ENCODE results near the gene RGCC. TPM values are rescaled to one million over a fixed set of nuclear protein-coding genes. Genes with fewer than 3 reads are reported as not detected.
A peak's percentile ranks its signal among the peaks of the same experiment; 100 is the strongest.

RGCC gene
- polyA plus RNA-seq, 1 of the 3 experiments (the other 2 are of a cell fraction), result 0.05 TPM

- peaks cover 44% of the 10 kb centered on the region for H3K27me3 ChIP-seq (ENCODE audit: insufficient read depth)
- H3K27ac ChIP-seq (ENCODE audit: low read depth in 2 of 2, low read length in 1 of 2), result no peak overlapping the region
- WGBS (ENCODE audit: low lambda C conversion rate), result 15% methylated on average over 19 of the region's 50 CpGs
- no peaks in the 10 kb centered on the region for H3K9me2 ChIP-seq
- no peaks in the 10 kb centered on the region for H3F3A ChIP-seq (replicated peaks; ENCODE audit: insufficient read depth)
- ChIA-PET POLR2A (no interaction called here), CTCF (interaction anchor here (0.6 to 2.4 kb wide), 3 partner anchors 11 to 34 kb away, joined by 3 to 10 read pairs (median 3); no protein-coding TSS in a partner anchor)
- no peaks in the 10 kb centered on the region for H3K79me2 ChIP-seq (ENCODE audit: insufficient read depth)
- no peaks in the 10 kb centered on the region for H3K36me3 ChIP-seq (replicated peaks in 1 of 2; ENCODE audit: control insufficient read depth in 1 of 2, insufficient read depth in 2 of 2, low read length in 1 of 2)
- peak; percentile 56 for DNase-seq
- H4K20me1 ChIP-seq (ENCODE audit: insufficient read depth), result no peaks in the 10 kb centered on the region
- peaks cover 5 to 19% of the 10 kb centered on the region in 2 experiments; a peak in 2 of 4 replicates for H3K4me1 ChIP-seq (ENCODE audit: control insufficient read depth in 1 of 2, insufficient read depth in 2 of 2, low read depth in 1 of 2, low read length in 1 of 2)
- no peak overlapping the region; the same call in 1 of the 2 replicates for H2AFZ ChIP-seq (ENCODE audit: low read depth)
- peak overlapping the region; percentile 94 for H3K4me2 ChIP-seq
- H3K9me3 ChIP-seq, result no peaks in the 10 kb centered on the region
- H3K9ac ChIP-seq, result no peak overlapping the region
- TF ChIP-seq SMC3 (IDR thresholded peaks at IDR 0.05; ENCODE audit: low read depth, low read length), result no peak
- no peak for TF ChIP-seq RAD21 (IDR thresholded peaks at IDR 0.05; ENCODE audit: low read length)
- no peak for TF ChIP-seq RCOR1 (IDR thresholded peaks at IDR 0.05; ENCODE audit: low read length)
- no peak for TF ChIP-seq IRF3 (IDR thresholded peaks at IDR 0.05; ENCODE audit: low read depth, low read length)
- TF ChIP-seq YY1 (IDR thresholded peaks at IDR 0.05; ENCODE audit: low read depth), result no peak
- no peak for TF ChIP-seq TAF1 (IDR thresholded peaks at IDR 0.05; ENCODE audit: borderline replicate concordance, low read depth, low read length)
- TF ChIP-seq CTCF (IDR thresholded peaks at IDR 0.05), result no peak
- TF ChIP-seq TEAD4 (IDR thresholded peaks at IDR 0.05; ENCODE audit: borderline replicate concordance, insufficient read depth), result no peak
- TF ChIP-seq MXI1 (IDR thresholded peaks at IDR 0.05; ENCODE audit: low read depth, low read length), result no peak
- TF ChIP-seq FOSL2 (IDR thresholded peaks at IDR 0.05; ENCODE audit: borderline replicate concordance, low read depth), result no peak
- no peak for TF ChIP-seq PBX3 (IDR thresholded peaks at IDR 0.05)
- no peak for TF ChIP-seq FOXM1 (IDR thresholded peaks at IDR 0.05; ENCODE audit: low read depth)
- TF ChIP-seq SIN3A (IDR thresholded peaks at IDR 0.05; ENCODE audit: borderline replicate concordance, low read depth, low read length), result no peak
- TF ChIP-seq JUND (IDR thresholded peaks at IDR 0.05), result no peak
- TF ChIP-seq ZBTB33 (IDR thresholded peaks at IDR 0.05; ENCODE audit: borderline replicate concordance, low read depth), result no peak
- no peak for TF ChIP-seq MEF2A (IDR thresholded peaks at IDR 0.05; ENCODE audit: borderline replicate concordance, low read depth)
- TF ChIP-seq MAX (IDR thresholded peaks at IDR 0.05; ENCODE audit: low read depth), result no peak
- peak overlapping the region; percentile 48 to 58; a peak in 3 of 4 replicates for H3K4me3 ChIP-seq (ENCODE audit: low read depth in 2 of 2, low read length in 1 of 2)
Measured at GRCh38 chr13:41458187-41458760, 924 bp downstream of the RGCC start.
